H1 (cell line): Measurements from ENCODE around the gene ITGA8. TPM values are rescaled to one million over a fixed set of nuclear protein-coding genes. Genes with fewer than 3 reads are reported as not detected.

Experiments used
- CTCF ChIA-PET: fragments of 300-600 bp; sonication (Branson Sonifier 250); formaldehyde crosslinking; loops from one replicate; lab custom pipeline; 2021; ENCODE audit not compliant: partially characterized antibody; lab: Charles Lee
- POLR2A ChIA-PET: fragments of 300-600 bp; sonication (Branson Sonifier 250); formaldehyde crosslinking; loops from one replicate; lab custom pipeline; 2021; ENCODE audit warnings: inconsistent platforms; ENCODE audit not compliant: partially characterized antibody; lab: Charles Lee
- DNase-seq, 2 experiments: peaks; one replicate each; pipeline versions ENCODE4 v3.0.0 to v3.0.0-alpha.2; 2010 to 2022; ENCODE audit warnings: low spot score in 2 of 2, low read depth in 1 of 2, mixed read lengths in 1 of 2
- FAIRE-seq: peaks from 2 replicates; lab custom pipeline; 2011; peaks lifted over from hg19 to GRCh38; lab: Jason Lieb, UNC
- H2AFZ ChIP-seq: 2 replicates; pipeline ENCODE4 v1.8.1; 2012; ENCODE audit warnings: low read length, inconsistent platforms
- H2AK5ac ChIP-seq: 2 replicates; pipeline ENCODE4 v1.6.1; 2013; ENCODE audit warnings: low read depth, low read length
- H2BK120ac ChIP-seq: replicated peaks from 2 replicates; pipeline ENCODE3; 2013; ENCODE audit warnings: low read depth, low read length, inconsistent platforms
- H2BK12ac ChIP-seq: 2 replicates; pipeline ENCODE4 v1.6.1; 2013; ENCODE audit warnings: low read depth, low read length
- H2BK15ac ChIP-seq: 2 replicates; pipeline ENCODE4 v1.6.1; 2013; ENCODE audit warnings: low read length
- H2BK20ac ChIP-seq: 2 replicates; pipeline ENCODE4 v1.6.1; 2013; ENCODE audit warnings: low read length
- H2BK5ac ChIP-seq: 2 replicates; pipeline ENCODE4 v1.6.1; 2013; ENCODE audit warnings: low read depth, low read length
- H3K14ac ChIP-seq: 2 replicates; pipeline ENCODE4 v1.6.1; 2013; ENCODE audit warnings: inconsistent platforms; ENCODE audit not compliant: insufficient read length
- H3K18ac ChIP-seq: 2 replicates; pipeline ENCODE4 v1.6.1; 2013; ENCODE audit warnings: low read length; ENCODE audit errors: extremely low read depth
- H3K23ac ChIP-seq: 2 replicates; pipeline ENCODE4 v1.6.1; 2013; ENCODE audit warnings: inconsistent platforms; ENCODE audit not compliant: insufficient read length
- H3K23me2 ChIP-seq: 2 replicates; pipeline ENCODE4 v1.6.1; 2013; ENCODE audit warnings: low read depth, low read length
- H3K27ac ChIP-seq: 2 replicates; pipeline ENCODE4 v1.6.1; 2011; ENCODE audit warnings: low read depth, low read length, inconsistent platforms
- H3K27me3 ChIP-seq, 4 experiments: replicated peaks in 1 of 4; 1 replicate in 1 of 4; 2 replicates in 3 of 4; pipeline versions ENCODE4 v1.6.1 to v1.8.1; 2011 to 2013; ENCODE audit warnings: low read length in 3 of 4, mild to moderate bottlenecking in 3 of 4, inconsistent platforms in 2 of 4, mixed read lengths in 2 of 4, moderate library complexity in 1 of 4; ENCODE audit not compliant: control insufficient read depth in 3 of 4, insufficient read depth in 3 of 4; ENCODE audit errors: extremely low read depth in 1 of 4
- H3K36me3 ChIP-seq, 4 experiments: 2 replicates each; pipeline versions ENCODE4 v1.6.1 to v1.8.1; 2011 to 2013; ENCODE audit warnings: mild to moderate bottlenecking in 4 of 4, low read length in 3 of 4, moderate library complexity in 2 of 4, control low read depth in 1 of 4, inconsistent platforms in 1 of 4; ENCODE audit not compliant: insufficient read depth in 4 of 4, control insufficient read depth in 2 of 4
- H3K4ac ChIP-seq: replicated peaks from 2 replicates; pipeline ENCODE3; 2013; ENCODE audit warnings: low read length, low read depth, mixed read lengths, inconsistent platforms; ENCODE audit not compliant: insufficient read length
- H3K4me1 ChIP-seq, 4 experiments: replicated peaks in 1 of 4; 1 replicate in 1 of 4; 2 replicates in 3 of 4; pipeline versions ENCODE4 v1.6.1 to v1.8.1; 2011 to 2013; ENCODE audit warnings: low read length in 3 of 4, inconsistent platforms in 2 of 4, mixed read lengths in 1 of 4; ENCODE audit not compliant: insufficient read depth in 4 of 4, control insufficient read depth in 3 of 4
- H3K4me2 ChIP-seq, 2 experiments: 2 replicates each; pipeline versions ENCODE4 v1.6.1 to v1.8.1; 2011 to 2013; ENCODE audit warnings: low read depth in 2 of 2, low read length in 2 of 2, control low read depth in 1 of 2, inconsistent platforms in 1 of 2, mild to moderate bottlenecking in 1 of 2; ENCODE audit not compliant: insufficient read depth in 1 of 2
- H3K4me3 ChIP-seq, 4 experiments: fragments of 200-600, 300-600 bp in 1 of 4; sonication (generic), shearing (Covaris generic), sonication (Bioruptor Twin) in 1 of 4; 2 replicates each; pipeline versions ENCODE4 v1.5.1 to v1.8.1; 2011 to 2016; ENCODE audit warnings: low read length in 4 of 4, low read depth in 3 of 4, control low read depth in 2 of 4, inconsistent platforms in 2 of 4, mild to moderate bottlenecking in 2 of 4, mixed read lengths in 1 of 4, moderate library complexity in 1 of 4; ENCODE audit not compliant: insufficient read depth in 2 of 4; ENCODE audit errors: extremely low read depth in 1 of 4
- H3K56ac ChIP-seq: replicated peaks from 2 replicates; pipeline ENCODE3; 2013; ENCODE audit warnings: low read depth, mild to moderate bottlenecking, mixed read lengths, low read length, inconsistent platforms; ENCODE audit not compliant: insufficient read length
- H3K79me1 ChIP-seq: 2 replicates; pipeline ENCODE4 v1.6.1; 2013; ENCODE audit warnings: low read depth, low read length, control low read depth
- H3K79me2 ChIP-seq, 2 experiments: 2 replicates each; pipeline versions ENCODE4 v1.6.1 to v1.8.1; 2012 to 2013; ENCODE audit warnings: low read length in 2 of 2, mild to moderate bottlenecking in 2 of 2, inconsistent platforms in 1 of 2; ENCODE audit not compliant: insufficient read depth in 2 of 2, control insufficient read depth in 1 of 2
- H3K9ac ChIP-seq, 4 experiments: replicated peaks in 1 of 4; 1 replicate in 1 of 4; 2 replicates in 3 of 4; pipeline versions ENCODE4 v1.6.1 to v1.8.1; 2011 to 2013; ENCODE audit warnings: low read depth in 3 of 4, low read length in 3 of 4, control low read depth in 2 of 4, mild to moderate bottlenecking in 2 of 4, moderate library complexity in 2 of 4, inconsistent platforms in 1 of 4; ENCODE audit errors: extremely low read depth in 1 of 4
- H3K9me3 ChIP-seq, 2 experiments: 2 replicates each; pipeline versions ENCODE4 v1.6.1 to v1.8.1; 2012 to 2013; ENCODE audit warnings: mild to moderate bottlenecking in 2 of 2, moderate library complexity in 2 of 2, control low read depth in 1 of 2, inconsistent platforms in 1 of 2, low read depth in 1 of 2, low read length in 1 of 2, mixed read lengths in 1 of 2; ENCODE audit not compliant: insufficient read depth in 2 of 2
- H4K20me1 ChIP-seq, 2 experiments: replicated peaks in 1 of 2; 2 replicates each; pipeline versions ENCODE3 to v1.8.1; 2011 to 2013; ENCODE audit warnings: inconsistent platforms in 2 of 2, low read length in 2 of 2, mild to moderate bottlenecking in 1 of 2; ENCODE audit not compliant: insufficient read depth in 2 of 2, control insufficient read depth in 1 of 2
- H4K5ac ChIP-seq: 2 replicates; pipeline ENCODE4 v1.6.1; 2013; ENCODE audit warnings: low read length, low read depth, mixed read lengths, inconsistent platforms; ENCODE audit not compliant: insufficient read length
- H4K8ac ChIP-seq: 2 replicates; pipeline ENCODE4 v1.8.0; 2013; ENCODE audit warnings: mild to moderate bottlenecking, moderate library complexity, low read length, inconsistent platforms; ENCODE audit not compliant: insufficient read depth; ENCODE audit errors: extremely low read depth
- H4K91ac ChIP-seq: replicated peaks from 2 replicates; pipeline ENCODE3; 2013; ENCODE audit warnings: low read length, mixed read lengths, inconsistent platforms; ENCODE audit not compliant: insufficient read length
- BRCA1 ChIP-seq: IDR thresholded peaks from 2 replicates; pipeline ENCODE4 v1.6.1; 2012; ENCODE audit warnings: low read depth, low read length, improper control_type of control experiment
- CBX8 ChIP-seq: fragments of 300-800, 300-1000 bp; sonication (generic); IDR thresholded peaks from 2 replicates; pipeline ENCODE4 v1.7.1; 2016; ENCODE audit warnings: low read depth, low read length, borderline replicate concordance
- GABPA ChIP-seq: IDR thresholded peaks from 2 replicates; pipeline ENCODE4 v1.6.1; 2011; ENCODE audit warnings: mild to moderate bottlenecking, low read length, moderate library complexity, borderline replicate concordance; ENCODE audit not compliant: insufficient read depth
- JUN ChIP-seq: IDR thresholded peaks from 2 replicates; pipeline ENCODE4 v1.6.1; 2011; ENCODE audit warnings: low read depth, mild to moderate bottlenecking, improper control_type of control experiment, low read length
- KDM4A ChIP-seq: IDR thresholded peaks from one replicate; pipeline ENCODE4 v1.7.1; 2012; ENCODE audit warnings: low read depth, mild to moderate bottlenecking, moderate library complexity, low read length, inconsistent platforms; ENCODE audit not compliant: severe bottlenecking
- SP4 ChIP-seq: IDR thresholded peaks from 2 replicates; pipeline ENCODE4 v1.6.1; 2012; ENCODE audit warnings: low read length, inconsistent platforms
- TBP ChIP-seq: IDR thresholded peaks from 2 replicates; pipeline ENCODE4 v1.6.1; 2011; ENCODE audit warnings: low read depth, low read length, improper control_type of control experiment
- WGBS, 2 experiments: shearing (Covaris generic) in 1 of 2; methylation state at CpG; one replicate each; pipeline versions ENCODE4 v1.1.6 to v1.1.7; 2013 to 2015; ENCODE audit warnings: low lambda C conversion rate in 2 of 2, mixed read lengths in 2 of 2, inconsistent platforms in 1 of 2, low coverage in 1 of 2, missing lambda C conversion rate in 1 of 2; ENCODE audit not compliant: insufficient replicate concordance in 2 of 2, insufficient coverage in 1 of 2, insufficient read length in 1 of 2; ENCODE audit errors: extremely low coverage in 1 of 2, missing lambda C conversion rate in 1 of 2; 5-methylcytosine and 5-hydroxymethylcytosine counted together
- polyA plus RNA-seq, 7 experiments: library from polyadenylated mRNA; depleted of rRNA in 3 of 7; stranded (reverse) in 5 of 7; unstranded in 2 of 7; fragments of >200 nt in 5 of 7; fragments of 200-250 nt in 2 of 7; gene quantifications; 1 replicate in 5 of 7; 2 replicates in 1 of 7; 4 replicates in 1 of 7; pipeline versions ENCODE4 v1.2.1 to v1.2.3, GENCODE V29; 2011 to 2013; ENCODE audit warnings: missing spikeins in 2 of 7, mixed read lengths in 2 of 7
- total RNA-seq: library from RNA; stranded (reverse); fragmentation: NEBNext Ultra II Directional; extraction: Animal tissue kit (Norgen Biotek cat#: 25700); gene quantifications from 2 replicates; pipeline ENCODE4 v1.2.1, GENCODE V29; 2021
- TF ChIP-seq, protein P1 (sequence below), 3 experiments: IDR thresholded peaks; 1 replicate in 2 of 3; 2 replicates in 1 of 3; pipeline versions ENCODE4 v1.5.1 to v1.6.1; 2011; ENCODE audit warnings: low read length in 3 of 3, mild to moderate bottlenecking in 3 of 3, inconsistent platforms in 2 of 3, low read depth in 1 of 3, moderate library complexity in 1 of 3; ENCODE audit not compliant: insufficient read depth in 1 of 3; ENCODE audit errors: control extremely low read depth in 1 of 3

Gene ITGA8
- total and polyA plus RNA-seq, 2 of the 8 experiments (the other 6 are each of a cell fraction or from before 2014, with no cell fraction given), result not detected

DNA sequence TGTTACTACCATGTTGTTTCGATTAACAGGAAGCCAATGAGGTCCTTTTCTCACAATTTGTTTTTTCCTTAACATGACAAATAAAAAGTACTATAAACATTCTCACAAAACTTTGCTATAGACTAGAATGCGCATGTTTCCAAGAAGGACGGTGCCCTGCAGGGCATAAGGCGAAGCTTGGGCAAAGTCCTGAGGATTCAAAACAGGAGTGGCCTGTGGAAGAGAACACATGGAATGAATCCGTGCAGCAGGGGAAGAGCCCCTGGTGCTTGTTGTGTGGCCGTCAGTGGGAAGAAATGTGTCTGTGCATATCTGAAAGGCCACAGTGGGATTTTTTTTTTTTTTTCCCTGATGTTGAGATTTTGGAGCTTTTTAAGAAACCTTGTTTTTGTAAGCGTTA lies 67.6 kb downstream of the ITGA8 start:
- Histone ChIP-seq H2BK20ac (no peak overlapping the region), H3K36me3 (no peaks in the 10 kb centered on the region), H3K56ac (no peak overlapping the region), H3K14ac (no peak overlapping the region), H4K8ac (no peak overlapping the region), H4K91ac (no peak overlapping the region), H3K9me3 (no peaks in the 10 kb centered on the region), H3K4me3 (no peak overlapping the region), H3K23ac (no peak overlapping the region), H2AFZ (no peak overlapping the region), H3K79me1 (no peaks in the 10 kb centered on the region; the same call in 1 of the 2 replicates), H3K4me2 (no peak overlapping the region), H3K9ac (no peak overlapping the region), H2BK5ac (no peak overlapping the region), H3K4me1 (no peaks in the 10 kb centered on the region), H3K79me2 (no peaks in the 10 kb centered on the region), H2BK15ac (no peak overlapping the region), H3K27ac (no peak overlapping the region), H3K27me3 (no peaks in the 10 kb centered on the region), H3K4ac (no peak overlapping the region), H2AK5ac (no peak overlapping the region), H4K5ac (no peak overlapping the region), H2BK120ac (no peak overlapping the region), H3K18ac (no peak overlapping the region), H4K20me1 (no peaks in the 10 kb centered on the region), H2BK12ac (no peak overlapping the region), H3K23me2 (no peaks in the 10 kb centered on the region)
- POLR2A ChIA-PET, result no interaction called here
- FAIRE-seq (no peak), DNase-seq (no peak)
- CTCF ChIA-PET, result interaction anchor here (0.7 to 1.4 kb wide), 9 partner anchors 9 to 219 kb away, joined by 3 to 8 read pairs (median 4); partner anchors contain the start of gene ITGA8
- WGBS, 2 experiments, result 85% methylated on average over 7 of the region's 7 CpGs; no CpG with 5 or more reads in 1 of the 2 experiments
- TF ChIP-seq CBX8 (no peak), TBP (no peak), BRCA1 (no peak), GABPA (no peak), SP4 (no peak), JUN (no peak), KDM4A (no peak)
- TF ChIP-seq, protein P1, sequence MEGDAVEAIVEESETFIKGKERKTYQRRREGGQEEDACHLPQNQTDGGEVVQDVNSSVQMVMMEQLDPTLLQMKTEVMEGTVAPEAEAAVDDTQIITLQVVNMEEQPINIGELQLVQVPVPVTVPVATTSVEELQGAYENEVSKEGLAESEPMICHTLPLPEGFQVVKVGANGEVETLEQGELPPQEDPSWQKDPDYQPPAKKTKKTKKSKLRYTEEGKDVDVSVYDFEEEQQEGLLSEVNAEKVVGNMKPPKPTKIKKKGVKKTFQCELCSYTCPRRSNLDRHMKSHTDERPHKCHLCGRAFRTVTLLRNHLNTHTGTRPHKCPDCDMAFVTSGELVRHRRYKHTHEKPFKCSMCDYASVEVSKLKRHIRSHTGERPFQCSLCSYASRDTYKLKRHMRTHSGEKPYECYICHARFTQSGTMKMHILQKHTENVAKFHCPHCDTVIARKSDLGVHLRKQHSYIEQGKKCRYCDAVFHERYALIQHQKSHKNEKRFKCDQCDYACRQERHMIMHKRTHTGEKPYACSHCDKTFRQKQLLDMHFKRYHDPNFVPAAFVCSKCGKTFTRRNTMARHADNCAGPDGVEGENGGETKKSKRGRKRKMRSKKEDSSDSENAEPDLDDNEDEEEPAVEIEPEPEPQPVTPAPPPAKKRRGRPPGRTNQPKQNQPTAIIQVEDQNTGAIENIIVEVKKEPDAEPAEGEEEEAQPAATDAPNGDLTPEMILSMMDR (IDR thresholded peaks at IDR 0.05; ENCODE audit: control extremely low read depth in 1 of 3, insufficient read depth in 1 of 3, low read depth in 1 of 3, low read length in 3 of 3), result no peak
